HEK293T (cell line): Measurements from ENCODE around the gene SYTL1.

Source experiments
- BHLHE40 ChIP-seq: fragments of 450-650 bp; IDR thresholded peaks from 2 replicates; pipeline ENCODE4 v1.6.1; 2016; ENCODE audit warnings: mild to moderate bottlenecking, moderate library complexity, borderline replicate concordance
- ELF4 ChIP-seq: fragments of 450-650 bp; IDR thresholded peaks from 2 replicates; pipeline ENCODE4 v1.6.1; 2017; ENCODE audit warnings: antibody characterized with exemption
- FOXK2 ChIP-seq: fragments of 450-650 bp; IDR thresholded peaks from 2 replicates; pipeline ENCODE4 v1.6.1; 2016; ENCODE audit warnings: mild to moderate bottlenecking
- L3MBTL2 ChIP-seq: fragments of 450-650 bp; conservative IDR thresholded peaks from 2 replicates; pipeline ENCODE4 v1.6.1; 2016; ENCODE audit warnings: mild to moderate bottlenecking
- LEF1 ChIP-seq: fragments of 450-650 bp; IDR thresholded peaks from 2 replicates; pipeline ENCODE4 v1.6.1; 2017; ENCODE audit warnings: mild to moderate bottlenecking, borderline replicate concordance
- PKNOX1 ChIP-seq: fragments of 450-650 bp; IDR thresholded peaks from 2 replicates; pipeline ENCODE4 v1.6.1; 2016
- SP1 ChIP-seq: fragments of 450-650 bp; IDR thresholded peaks from 2 replicates; pipeline ENCODE4 v1.6.1; 2017
- SUZ12 ChIP-seq: fragments of 450-650 bp; IDR thresholded peaks from 2 replicates; pipeline ENCODE4 v1.6.1; 2016; ENCODE audit warnings: mild to moderate bottlenecking
- TARDBP ChIP-seq: fragments of 450-650 bp; IDR thresholded peaks from 2 replicates; pipeline ENCODE4 v1.6.1; 2016
- ZNF384 ChIP-seq: fragments of 450-650 bp; IDR thresholded peaks from 2 replicates; pipeline ENCODE4 v1.6.1; 2016

GRCh38 chr1:27350663-27351540 is 9.1 kb downstream of the SYTL1 start:
- TF ChIP-seq BHLHE40 (no peak), LEF1 (no peak), SUZ12 (no peak), PKNOX1 (peak; percentile 74), FOXK2 (no peak), L3MBTL2 (no peak), ELF4 (no peak), SP1 (no peak), TARDBP (no peak), ZNF384 (no peak)
